ENCODE data around the gene NSD2. TPM values are rescaled to one million over a fixed set of nuclear protein-coding genes. Genes with fewer than 3 reads are reported as not detected.
"Not testable (repeated sequence)": the region's sequence is repeated elsewhere in the genome, so short reads cannot be mapped to it uniquely, and the experiment has no call there.

NSD2 gene
- polyA plus RNA-seq, 12 donors = 40.2 to 69.7 (median 52.1) TPM; not detected in 1

DNA sequence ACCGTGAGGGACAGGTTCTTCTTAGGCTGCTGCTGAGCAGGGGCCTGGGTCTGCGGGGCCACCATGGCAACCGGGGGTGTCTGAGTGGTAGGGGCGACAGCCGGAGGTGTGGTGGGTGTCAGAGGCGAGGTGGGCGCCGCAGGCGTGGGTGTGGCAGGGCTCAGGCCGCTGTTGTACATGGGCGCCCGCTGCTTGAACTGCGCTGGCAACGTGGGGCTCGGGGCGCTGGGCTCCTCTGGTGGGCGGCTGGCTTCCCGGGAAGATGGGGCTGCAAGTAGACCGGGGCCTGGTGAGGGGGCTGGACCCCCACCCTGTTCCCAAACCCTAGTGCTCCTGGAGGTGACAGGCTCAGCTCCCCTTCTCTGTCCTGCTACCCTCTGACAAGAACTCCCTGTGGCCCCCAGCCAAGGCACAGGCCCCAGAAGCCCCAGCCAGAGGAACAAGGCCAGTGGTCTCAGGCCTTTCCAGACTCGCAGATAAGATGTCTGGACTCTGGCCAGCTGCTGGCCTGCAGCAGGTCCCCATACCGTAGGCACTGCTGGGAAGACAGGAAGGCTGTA, 112.7 kb downstream of the NSD2 start:
- DNase-seq = no peak

DNA sequence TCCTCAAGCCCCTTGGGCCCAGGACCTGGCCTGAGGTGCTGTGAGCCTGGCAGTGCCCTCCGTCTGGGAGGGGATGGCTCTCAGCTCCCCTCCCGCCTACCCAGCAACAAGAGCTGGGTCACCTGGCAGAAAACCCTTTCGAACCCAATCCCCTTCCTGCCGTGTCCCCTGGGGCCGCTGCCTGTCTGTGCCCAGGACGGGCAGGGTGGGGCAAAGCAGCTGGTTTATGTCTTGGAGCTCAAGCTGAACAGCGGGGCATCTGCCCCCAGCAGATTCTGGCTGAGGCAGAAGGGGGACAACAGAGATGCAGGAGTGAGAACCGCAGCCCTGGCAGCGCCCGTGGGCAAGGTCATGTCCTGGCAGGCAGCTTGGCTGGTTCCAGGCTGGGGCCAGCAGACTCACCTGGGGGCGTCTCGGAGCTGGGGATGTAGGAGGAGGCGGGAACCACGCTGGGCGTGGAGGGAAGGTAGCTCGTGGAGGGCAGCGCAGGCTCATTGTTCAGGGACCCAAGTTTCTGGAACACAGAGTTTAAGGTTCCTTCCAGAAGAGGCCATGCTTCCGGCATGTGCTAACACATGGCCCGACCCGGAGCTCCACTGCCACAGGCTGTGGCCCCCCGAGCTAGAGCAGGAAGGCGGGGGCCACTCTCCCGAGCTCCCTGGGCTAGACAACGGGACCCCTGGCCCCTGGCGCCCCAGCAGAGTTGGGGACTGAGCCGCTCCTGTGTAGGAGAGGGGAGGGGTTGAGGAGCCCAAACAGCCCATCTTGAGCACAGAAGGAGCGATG, 113.4 kb downstream of the NSD2 start:
- DNase-seq = no peak

DNA sequence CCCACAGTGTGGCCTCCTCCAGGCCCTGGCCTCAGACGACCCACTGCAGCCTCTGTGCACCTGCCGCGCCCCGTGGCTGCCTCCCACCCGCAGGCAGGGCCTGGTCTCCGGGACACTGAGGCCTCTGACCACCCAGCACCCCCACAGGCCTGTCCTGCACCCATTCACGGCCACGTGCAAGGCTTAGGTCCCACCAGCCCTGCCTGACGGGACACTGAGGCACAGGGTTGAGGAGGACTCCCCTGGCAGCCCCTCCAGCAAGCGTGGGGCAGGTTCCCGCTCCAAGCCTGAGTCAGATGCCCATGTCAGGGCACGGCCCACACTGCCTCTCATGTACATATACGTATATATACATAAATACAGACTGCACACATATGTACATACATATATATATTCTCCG, 114.1 kb downstream of the NSD2 start:
- DNase-seq = no peak

DNA sequence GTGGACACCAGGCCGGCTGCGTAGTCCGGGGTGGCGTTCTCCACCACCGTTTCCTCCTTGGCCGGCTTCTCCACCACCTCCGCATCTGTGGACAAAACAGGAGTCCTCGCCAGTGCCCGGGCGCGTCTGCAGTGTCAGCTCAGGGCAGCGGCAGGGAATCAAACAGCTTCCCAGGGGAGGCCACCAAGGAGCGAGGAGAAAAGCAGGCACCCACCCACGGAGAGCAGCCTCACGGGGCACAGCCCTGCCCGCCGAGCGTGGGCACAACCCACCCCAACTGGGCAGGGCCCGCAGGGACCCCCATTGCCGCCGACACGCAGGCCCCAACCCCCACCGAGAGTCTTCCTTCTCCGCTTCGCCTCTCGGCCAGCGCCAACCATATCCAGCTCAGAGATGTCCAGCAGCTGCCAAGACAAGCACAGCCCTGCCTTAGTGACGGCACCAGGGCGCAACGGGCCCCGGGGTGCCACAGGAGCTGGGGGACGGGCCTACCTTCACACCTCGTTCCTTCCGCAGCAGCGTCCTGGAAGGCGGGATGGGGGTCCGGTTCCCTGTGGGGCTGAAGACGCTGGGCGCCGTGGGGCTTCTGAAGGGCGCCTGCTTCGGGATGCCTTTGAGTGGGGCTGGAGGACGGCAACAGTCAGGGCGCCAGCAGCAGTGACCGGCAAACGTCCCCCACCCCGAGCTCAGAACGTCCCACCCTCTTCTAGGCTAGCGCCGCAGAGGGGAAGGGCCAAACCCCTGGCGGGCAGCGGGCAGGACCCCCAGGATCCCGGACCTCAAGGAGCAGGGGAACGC, 114.8 kb downstream of the NSD2 start:
- DNase-seq = no peak

DNA sequence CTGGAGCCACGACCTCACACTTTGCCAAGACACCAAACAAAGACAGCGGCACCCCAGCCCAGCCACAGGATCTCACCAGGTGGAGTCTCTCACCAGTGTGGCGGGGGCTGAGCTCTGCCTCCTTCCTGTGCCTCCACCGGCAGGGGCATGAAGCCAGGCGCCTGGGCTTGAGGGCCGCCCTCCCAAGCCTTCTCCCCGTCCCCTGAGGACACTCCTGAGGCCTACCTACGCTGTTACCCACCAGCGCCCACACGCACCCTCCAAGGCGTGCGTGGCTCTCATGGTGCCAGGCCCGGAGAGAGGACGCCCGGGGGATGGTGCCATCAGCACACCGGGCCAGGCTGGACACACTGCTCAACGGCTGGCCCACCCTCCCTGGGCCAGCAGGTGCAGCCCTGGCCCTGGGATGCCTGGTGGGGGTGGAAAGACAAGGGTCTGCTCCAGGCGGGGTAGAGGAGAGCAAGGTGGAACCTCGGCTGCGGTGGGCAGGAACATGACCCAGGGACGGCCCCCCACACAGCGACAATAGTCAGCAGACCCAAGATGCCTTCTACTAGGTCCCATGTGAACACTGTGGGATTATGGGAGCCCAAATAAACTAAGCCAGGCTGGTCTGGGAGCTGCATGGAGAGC, 115.5 kb downstream of the NSD2 start:
- no peak for DNase-seq

DNA sequence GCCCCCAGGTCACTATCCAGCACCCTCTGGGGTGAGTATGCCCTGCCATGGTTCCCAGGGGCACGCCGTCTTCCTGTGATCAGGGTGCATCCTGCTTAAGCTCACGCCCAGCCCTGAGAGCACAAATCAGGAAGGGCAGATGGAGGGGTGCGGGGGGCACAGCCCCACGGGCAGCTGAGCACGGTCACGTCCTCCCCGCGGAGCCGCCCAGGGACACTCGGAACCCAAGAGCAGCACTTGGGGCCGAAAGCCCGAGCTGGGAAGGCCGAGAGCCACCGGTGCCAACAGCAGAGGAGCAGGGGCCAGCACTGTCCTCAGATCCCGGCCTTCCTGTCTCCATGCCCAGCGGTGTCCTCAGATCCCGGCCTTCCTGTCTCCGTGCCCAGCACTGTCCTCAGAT, 116.1 kb downstream of the NSD2 start:
- DNase-seq = no peak

DNA sequence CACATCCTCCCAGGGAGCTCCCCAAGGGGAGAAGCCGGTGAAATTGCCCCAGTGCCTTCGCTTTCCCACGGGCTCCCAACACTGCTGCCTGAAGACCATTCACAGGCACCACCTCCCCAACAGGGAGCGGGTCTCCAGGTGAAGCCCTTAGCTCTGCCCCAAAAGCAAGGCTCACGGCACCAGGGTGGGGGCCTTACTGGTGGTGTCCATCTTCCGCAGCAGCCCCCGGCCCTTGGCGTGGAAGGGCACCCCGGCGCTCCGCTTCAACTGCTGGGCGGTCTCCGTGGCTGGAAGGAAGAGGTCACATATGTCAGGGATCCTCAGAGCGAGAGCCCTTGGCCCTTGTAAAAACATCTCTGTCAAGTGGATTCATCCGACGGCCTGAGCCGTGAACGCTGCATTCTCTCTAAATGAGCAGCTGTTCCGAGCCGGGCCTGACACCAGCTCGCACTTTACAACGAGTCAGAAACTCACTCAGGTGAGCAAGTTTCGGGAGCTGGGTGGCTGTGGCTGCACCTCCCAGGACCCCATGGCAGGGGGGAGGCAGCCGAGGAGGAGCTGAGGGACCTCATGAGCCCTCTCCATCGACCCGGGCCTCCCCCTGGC, 116.6 kb downstream of the NSD2 start:
- no peak for DNase-seq

DNA sequence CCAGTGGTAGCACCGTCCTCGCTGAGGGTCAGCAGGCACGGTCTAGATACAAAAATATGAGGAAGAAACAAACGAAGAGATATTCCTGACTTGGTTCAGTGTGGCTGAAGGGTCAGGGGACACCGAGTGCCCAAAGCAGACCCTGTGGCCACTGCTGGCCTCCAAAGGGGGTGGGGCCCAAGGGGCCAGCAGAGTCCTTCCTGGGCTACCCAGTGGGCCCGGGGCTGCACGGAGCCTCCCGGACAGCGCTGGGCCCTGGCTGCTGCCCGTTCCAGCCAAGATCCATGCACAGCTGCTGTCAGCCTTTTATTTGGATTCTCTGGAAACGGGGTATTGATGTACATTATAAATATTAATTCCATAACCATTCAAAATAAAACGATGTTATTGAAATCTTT, 117.1 kb downstream of the NSD2 start:
- DNase-seq = no peak

DNA sequence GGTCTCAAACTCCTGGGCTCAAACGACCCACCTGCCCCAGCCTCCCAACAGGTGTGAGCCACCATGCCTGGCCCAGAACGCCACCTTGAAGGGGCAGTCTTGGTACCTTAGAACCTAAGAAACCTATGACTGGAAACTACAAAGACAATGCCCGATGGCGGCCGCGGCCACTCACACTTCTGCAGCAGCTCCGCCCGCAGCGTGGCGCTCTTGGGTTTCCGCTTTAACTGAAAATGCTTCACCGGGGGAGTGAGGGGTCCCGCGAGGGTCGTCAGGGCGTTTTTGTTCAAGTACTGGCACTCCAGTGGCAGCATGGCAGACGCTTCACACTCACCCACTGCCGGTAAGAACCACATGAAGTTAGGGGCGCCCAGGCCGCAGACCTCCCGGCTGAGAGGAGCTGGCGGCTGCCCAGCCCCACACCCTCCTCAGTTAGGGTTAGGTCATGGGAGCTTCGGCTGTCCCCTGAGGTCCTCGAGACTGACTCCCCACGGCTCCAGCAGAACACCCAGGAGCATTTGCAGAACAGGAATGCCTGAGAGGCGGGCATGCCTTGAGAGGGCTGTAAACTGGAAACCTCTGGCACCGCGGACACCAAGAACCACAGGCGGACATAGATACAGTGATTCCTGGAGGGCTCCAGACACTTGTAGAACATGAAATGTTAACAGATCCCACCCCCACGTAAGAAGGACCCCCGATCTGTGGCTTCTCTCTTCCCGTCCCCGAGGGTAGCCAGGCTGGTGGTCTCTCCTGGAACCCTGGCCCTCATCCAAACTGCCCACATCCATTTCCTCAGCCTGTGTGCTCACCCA, 118.5 kb downstream of the NSD2 start:
- no peak for DNase-seq

DNA sequence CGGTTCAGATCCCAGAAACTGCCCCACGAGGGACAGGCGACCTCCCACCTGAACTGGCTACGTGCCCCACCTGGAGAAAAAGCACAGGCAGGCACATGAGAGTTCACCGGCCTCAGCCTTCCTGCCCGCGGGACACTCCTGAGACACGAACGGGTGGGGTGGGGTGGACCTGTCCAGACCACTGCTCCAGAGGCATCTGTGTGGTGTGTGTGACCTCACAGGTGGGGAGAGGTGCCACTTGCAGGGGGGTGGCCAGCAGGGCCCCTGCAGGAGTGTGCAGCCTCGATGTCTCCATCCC, 119.1 kb downstream of the NSD2 start:
- no peak for DNase-seq

DNA sequence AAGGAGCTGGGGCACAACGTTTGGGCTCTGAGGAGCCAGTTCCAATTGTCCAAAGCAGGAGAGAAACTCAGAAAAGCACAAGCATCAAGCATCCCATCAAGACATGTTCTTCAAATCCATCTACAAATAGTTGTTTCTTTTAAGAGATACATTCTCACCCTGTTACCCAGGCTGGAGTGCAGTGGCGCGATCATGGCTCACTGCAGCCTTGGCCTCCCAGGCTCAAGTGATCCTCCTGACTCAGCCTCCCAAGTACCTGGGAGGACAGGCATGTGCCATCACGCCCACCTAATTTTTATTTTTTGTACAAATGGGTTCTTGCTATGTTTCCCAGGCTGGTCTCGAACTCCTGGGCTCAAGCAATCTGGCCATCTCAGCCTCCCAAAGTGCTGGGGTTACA, 119.5 kb downstream of the NSD2 start:
- DNase-seq = no peak

DNA sequence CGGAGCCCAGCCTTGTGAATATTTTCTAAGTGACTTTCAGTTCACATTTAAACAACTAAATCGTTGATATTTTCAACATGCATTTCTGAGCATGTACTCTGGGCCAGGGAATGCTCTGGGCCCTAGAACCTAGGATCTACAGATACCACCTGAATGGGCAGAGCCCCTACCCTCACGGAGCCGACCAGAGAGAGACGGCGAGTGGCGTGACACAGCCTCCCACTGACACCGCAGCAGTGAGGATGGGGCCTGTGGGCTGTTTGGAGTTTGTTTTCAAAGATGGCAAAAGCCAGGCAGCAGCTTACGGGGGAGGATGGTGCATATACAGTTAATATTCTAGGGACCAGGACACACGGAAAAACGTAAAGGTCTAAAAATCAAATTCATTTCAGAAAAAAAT, 119.9 kb downstream of the NSD2 start:
- no peak for DNase-seq

DNA sequence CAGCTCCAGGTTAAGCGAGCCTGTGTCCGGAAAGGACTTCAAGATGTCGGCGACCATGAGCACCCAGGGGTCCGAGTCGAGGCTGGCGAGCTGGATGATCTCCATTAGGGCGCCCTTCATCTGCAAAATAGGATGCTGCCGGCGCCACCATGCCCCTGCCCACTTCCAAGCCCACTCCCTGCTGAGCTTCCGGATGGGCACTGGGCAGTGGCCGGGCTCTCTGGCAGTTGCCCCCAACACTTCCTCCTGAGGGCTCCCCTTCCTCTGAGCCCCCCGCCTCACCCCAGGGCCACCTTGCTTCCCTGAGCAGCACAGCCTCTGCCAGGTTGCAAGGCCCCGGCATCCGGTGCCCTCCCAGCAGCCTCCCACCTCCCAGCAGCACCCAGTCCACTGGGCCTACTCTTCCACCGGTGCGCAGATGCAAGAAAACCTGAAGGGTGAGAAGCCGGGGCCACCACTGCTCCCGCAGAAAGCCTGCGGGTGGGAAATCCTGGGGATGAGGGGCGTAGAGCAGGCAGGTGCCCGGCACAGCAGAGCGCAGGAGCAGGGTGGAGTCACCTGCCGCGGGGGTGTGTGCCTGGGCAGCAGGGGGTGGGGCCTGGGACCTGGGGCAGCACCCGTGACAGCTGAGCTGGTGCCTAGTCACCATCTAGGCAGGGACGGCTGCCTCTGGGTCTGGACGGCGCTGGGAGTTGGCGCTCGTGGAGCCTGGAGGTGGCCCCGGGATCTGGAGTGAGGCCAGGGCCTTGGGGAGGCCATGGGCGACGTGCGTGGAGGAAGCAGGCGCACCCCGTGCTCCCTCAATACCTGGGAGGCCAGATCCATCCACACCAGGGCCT, 120.6 kb downstream of the NSD2 start:
- no peak for DNase-seq

DNA sequence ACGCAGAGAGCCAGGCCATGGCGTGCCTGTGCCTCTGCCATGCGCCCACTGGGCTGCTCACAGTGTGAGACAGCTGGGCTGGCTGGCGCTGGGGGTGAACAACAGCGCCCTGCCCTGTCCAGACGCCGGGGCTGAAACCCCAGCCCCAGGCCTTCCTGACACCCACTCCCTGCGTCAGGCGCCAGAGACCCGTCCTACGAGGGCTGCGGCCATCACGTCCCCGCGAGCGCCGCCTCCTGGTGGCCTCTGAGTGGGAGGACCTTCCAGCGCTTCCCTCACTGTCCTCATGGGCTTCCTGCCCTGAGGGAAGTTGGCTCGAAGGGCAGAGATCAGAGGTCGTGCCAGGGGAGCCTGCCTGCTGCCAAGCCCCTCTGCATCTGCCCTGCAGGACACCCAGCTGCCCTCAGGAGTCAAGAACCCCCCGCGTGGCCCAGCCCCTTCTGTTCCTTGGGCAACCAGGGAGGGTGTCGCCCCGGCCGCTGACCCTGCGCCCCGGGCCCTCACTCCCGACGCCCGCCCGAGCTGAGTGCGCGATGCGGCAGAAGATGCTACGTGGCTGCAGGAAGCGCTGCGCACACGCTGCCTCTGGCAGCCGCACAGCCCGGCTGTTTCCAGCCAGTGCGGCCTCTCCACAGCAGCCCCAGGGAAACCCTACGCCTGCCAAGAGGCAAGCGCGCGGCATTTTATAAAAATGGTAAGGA, 121.4 kb downstream of the NSD2 start:
- DNase-seq = peak; percentile 64

DNA sequence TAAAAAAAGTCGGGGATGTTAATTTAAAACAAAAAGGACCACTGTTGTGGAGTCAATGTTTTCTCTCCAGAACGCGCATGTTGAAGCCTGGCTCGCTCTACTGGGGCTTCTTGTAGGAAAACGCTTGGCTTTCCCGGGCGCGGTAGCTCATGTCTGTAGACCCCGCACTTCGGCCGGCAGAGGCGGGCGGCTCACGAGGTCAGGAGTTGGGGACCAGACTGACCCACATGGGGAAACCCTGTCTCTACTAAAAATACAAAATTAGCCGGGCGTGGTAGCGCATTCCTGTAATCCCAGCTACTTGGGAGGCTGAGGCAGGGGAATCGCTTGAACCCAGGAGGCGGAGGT, 122.0 kb downstream of the NSD2 start:
- DNase-seq = no peak

DNA sequence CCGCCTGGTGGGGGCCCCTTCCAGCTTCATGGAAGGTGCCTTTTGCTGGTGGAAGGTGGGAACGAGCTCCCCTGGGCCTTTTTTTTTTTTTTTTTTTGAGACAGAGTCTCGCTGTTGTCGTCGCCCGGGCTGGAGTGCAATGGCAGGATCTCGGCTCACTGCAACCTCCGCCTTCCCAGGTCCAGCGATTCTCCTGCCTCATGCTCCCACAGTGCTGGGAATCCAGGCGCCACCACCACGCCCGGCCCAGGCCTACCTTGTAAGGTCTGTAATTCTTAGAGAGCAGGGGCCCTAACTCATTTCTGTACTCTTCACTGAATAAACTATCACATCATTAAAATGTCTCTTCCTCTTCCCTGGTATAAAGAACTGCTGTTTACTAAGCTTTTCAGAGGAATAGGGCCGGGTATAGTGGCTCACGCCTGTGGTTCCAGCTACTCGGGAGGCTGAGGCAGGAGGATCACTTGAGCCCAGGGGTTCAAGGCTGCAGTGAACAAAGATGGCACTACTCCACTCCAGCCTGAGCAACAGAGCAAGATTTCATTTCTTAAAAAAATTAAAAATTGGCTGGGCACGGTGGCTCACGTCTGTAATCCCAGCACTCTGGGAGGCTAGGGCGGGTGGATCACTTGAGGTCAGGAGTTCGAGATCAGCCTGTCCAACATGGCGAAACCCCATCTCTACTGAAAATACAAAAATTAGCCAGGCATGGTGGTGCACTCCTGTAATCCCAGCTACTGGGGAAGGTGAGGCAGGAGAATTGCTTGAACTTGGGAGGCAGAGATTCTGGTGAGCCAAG, 122.7 kb downstream of the NSD2 start:
- not testable (repeated sequence) for DNase-seq

DNA sequence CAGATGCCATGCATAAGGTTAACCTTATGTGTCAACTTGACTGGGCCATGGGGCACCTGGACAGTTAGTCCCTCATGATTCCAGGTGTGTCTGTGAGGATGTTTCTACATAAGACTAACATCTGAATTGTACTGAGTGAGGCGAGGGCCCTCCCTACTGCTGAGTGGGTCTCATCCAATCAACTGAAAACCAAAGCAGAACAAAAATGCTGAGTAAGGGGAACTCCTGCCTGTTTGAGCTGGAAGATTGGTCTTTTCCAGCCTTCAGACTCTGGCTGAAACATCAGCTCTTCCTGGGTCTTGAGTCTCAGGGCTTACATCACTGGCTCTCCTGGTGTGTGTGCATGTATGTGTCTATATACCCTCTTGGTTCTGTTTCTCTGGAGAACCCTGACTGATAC, 123.7 kb downstream of the NSD2 start:
- DNase-seq = no peak

DNA sequence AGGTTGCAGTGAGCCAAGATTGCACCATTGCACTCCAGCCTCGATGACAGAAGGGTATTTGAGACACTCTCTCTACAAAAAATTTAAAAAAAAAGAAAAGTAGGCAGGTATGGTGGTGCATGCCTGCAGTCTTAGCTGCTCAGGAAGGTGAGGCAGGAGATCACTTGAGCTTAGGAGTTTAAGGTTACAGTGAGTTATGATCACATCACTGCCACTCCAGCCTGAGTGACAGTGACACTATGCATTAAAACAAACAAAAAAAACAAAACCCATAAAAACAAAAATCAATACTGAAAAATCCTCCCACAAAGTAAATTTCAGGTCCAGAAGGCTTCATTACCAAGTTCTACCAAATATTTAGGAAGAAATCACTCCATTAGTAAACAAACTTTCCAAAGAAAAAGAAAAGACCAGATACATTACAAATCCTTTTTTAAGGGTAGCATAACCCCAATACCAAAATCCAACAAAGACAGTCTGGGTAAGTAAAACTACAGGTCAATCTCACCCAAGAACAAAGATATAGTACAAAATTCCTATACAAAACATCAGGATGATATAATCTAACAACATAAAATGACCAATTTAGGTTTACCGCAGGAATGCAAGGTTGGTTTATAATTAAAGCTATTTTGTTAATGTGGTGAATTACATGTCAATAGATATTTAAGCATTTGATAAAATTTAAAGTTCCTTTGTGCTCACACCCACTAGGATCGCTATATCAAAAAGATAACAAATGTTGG, 125.8 kb downstream of the NSD2 start:
- no peak for DNase-seq

Data from muscle of arm (tissue), 12 donors.